ENCODE data around the gene GIMAP5. TPM values are rescaled to one million over a fixed set of nuclear protein-coding genes. Genes with fewer than 3 reads are reported as not detected.

The GIMAP5 gene
- polyA plus RNA-seq, 1 experiment = not detected

GRCh38 chr7:150753826-150754603 is 16.8 kb downstream of the GIMAP5 start:
- no peak for DNase-seq (ENCODE audit: low read depth, low spot score)
- CTCF ChIA-PET = no interaction called here

GRCh38 chr7:150754951-150755350 is 17.7 kb downstream of the GIMAP5 start:
- H3K27me3 ChIP-seq (ENCODE audit: control insufficient read depth, insufficient read depth, low read length) = no peaks in the 10 kb centered on the region
- H3K9me3 ChIP-seq (ENCODE audit: control insufficient read depth, insufficient read depth, low read length) = no peaks in the 10 kb centered on the region
- no peak for DNase-seq (ENCODE audit: low read depth, low spot score)
- ChIA-PET POLR2A (interaction anchor here (0.6 kb wide), 1 partner anchor 1633 kb away, joined by 6 read pairs; no protein-coding TSS in a partner anchor), CTCF (no interaction called here)
- no peak for TF ChIP-seq CTCF (IDR thresholded peaks at IDR 0.05; ENCODE audit: low read depth, low read length)
- H3K27ac ChIP-seq (ENCODE audit: low read depth, low read length) = no peak overlapping the region
- H3K4me3 ChIP-seq (ENCODE audit: low read depth, low read length) = no peak overlapping the region

More at GRCh38 chr7:150753826-150754603, 16.8 kb downstream of the GIMAP5 start:
- no peak for TF ChIP-seq CTCF (IDR thresholded peaks at IDR 0.05; ENCODE audit: low read depth, low read length)
- H3K27me3 ChIP-seq (ENCODE audit: control insufficient read depth, insufficient read depth, low read length) = no peaks in the 10 kb centered on the region
- no peak overlapping the region for H3K27ac ChIP-seq (ENCODE audit: low read depth, low read length)
- no peak overlapping the region for H3K4me3 ChIP-seq (ENCODE audit: low read depth, low read length)
- POLR2A ChIA-PET = no interaction called here
- H3K9me3 ChIP-seq (ENCODE audit: control insufficient read depth, insufficient read depth, low read length) = no peaks in the 10 kb centered on the region

GRCh38 chr7:150755473-150756099 is 18.4 kb downstream of the GIMAP5 start:
- H3K27ac ChIP-seq (ENCODE audit: low read depth, low read length) = no peak overlapping the region
- CTCF ChIA-PET = interaction anchor here (0.6 kb wide), 1 partner anchor 467 kb away, joined by 3 read pairs; no protein-coding TSS in a partner anchor
- no peak overlapping the region for H3K4me3 ChIP-seq (ENCODE audit: low read depth, low read length)
- H3K9me3 ChIP-seq (ENCODE audit: control insufficient read depth, insufficient read depth, low read length) = no peaks in the 10 kb centered on the region
- TF ChIP-seq CTCF (IDR thresholded peaks at IDR 0.05; ENCODE audit: low read depth, low read length) = no peak
- POLR2A ChIA-PET = interaction anchor here (0.6 kb wide), 1 partner anchor 1632 kb away, joined by 6 read pairs; no protein-coding TSS in a partner anchor
- no peaks in the 10 kb centered on the region for H3K27me3 ChIP-seq (ENCODE audit: control insufficient read depth, insufficient read depth, low read length)
- DNase-seq (ENCODE audit: low read depth, low spot score) = no peak

GRCh38 chr7:150756166-150756565 is 18.9 kb downstream of the GIMAP5 start:
- H3K27ac ChIP-seq (ENCODE audit: low read depth, low read length) = no peak overlapping the region
- no peak for TF ChIP-seq CTCF (IDR thresholded peaks at IDR 0.05; ENCODE audit: low read depth, low read length)
- POLR2A ChIA-PET = no interaction called here
- DNase-seq (ENCODE audit: low read depth, low spot score) = no peak
- CTCF ChIA-PET = interaction anchor here (0.6 kb wide), 1 partner anchor 468 kb away, joined by 3 read pairs; no protein-coding TSS in a partner anchor
- no peak overlapping the region for H3K4me3 ChIP-seq (ENCODE audit: low read depth, low read length)
- H3K27me3 ChIP-seq (ENCODE audit: control insufficient read depth, insufficient read depth, low read length) = no peaks in the 10 kb centered on the region
- H3K9me3 ChIP-seq (ENCODE audit: control insufficient read depth, insufficient read depth, low read length) = no peaks in the 10 kb centered on the region

- CTCF ChIA-PET = interaction anchor here (0.6 kb wide), 1 partner anchor 13 kb away, joined by 10 read pairs; no protein-coding TSS in a partner anchor
- POLR2A ChIA-PET = no interaction called here
- no peak; the same call in 1 of the 2 replicates for TF ChIP-seq CTCF (IDR thresholded peaks at IDR 0.05; ENCODE audit: low read depth, low read length)
- Histone ChIP-seq H3K27ac (ENCODE audit: low read depth, low read length) (no peak overlapping the region), H3K9me3 (ENCODE audit: control insufficient read depth, insufficient read depth, low read length) (no peaks in the 10 kb centered on the region), H3K27me3 (ENCODE audit: control insufficient read depth, insufficient read depth, low read length) (no peaks in the 10 kb centered on the region), H3K4me3 (ENCODE audit: low read depth, low read length) (no peak overlapping the region)
- DNase-seq (ENCODE audit: low read depth, low spot score) = no peak
Observed at GRCh38 chr7:150756858-150757257, 19.6 kb downstream of the GIMAP5 start.
